NT2/D1 (cell line): Measurements from ENCODE around the gene KIF13A.

ENCODE experiments used
- DNase-seq: peaks from one replicate; pipeline ENCODE4 v3.0.0-alpha.2; 2011; ENCODE audit warnings: low read depth, low spot score
- H3K27me3 ChIP-seq: 2 replicates; pipeline ENCODE4 v1.6.0; 2011; ENCODE audit warnings: mild to moderate bottlenecking; ENCODE audit not compliant: insufficient read length, insufficient read depth
- H3K36me3 ChIP-seq: 2 replicates; pipeline ENCODE4 v1.6.1; 2011; ENCODE audit warnings: mild to moderate bottlenecking, low read length, mixed read lengths; ENCODE audit not compliant: insufficient read depth, insufficient read length
- H3K4me1 ChIP-seq: 2 replicates; pipeline ENCODE4 v1.5.1; 2011; ENCODE audit not compliant: insufficient read depth, insufficient read length
- H3K4me3 ChIP-seq: 2 replicates; pipeline ENCODE4 v1.5.1; 2011; ENCODE audit warnings: low read depth; ENCODE audit not compliant: insufficient read length
- H3K9ac ChIP-seq: 2 replicates; pipeline ENCODE4 v1.6.0; 2011; ENCODE audit warnings: low read depth; ENCODE audit not compliant: insufficient read length
- H3K9me3 ChIP-seq: 2 replicates; pipeline ENCODE4 v1.5.1; 2011; ENCODE audit warnings: mild to moderate bottlenecking, low read length; ENCODE audit not compliant: insufficient read depth
- SUZ12 ChIP-seq: IDR thresholded peaks from 2 replicates; pipeline ENCODE4 v1.6.1; 2011; ENCODE audit not compliant: insufficient read length, insufficient read depth; ENCODE audit errors: extremely low read depth
- YY1 ChIP-seq: IDR thresholded peaks from 2 replicates; pipeline ENCODE4 v1.6.1; 2011; ENCODE audit not compliant: insufficient read length, insufficient read depth
- ZNF274 ChIP-seq: IDR thresholded peaks from 2 replicates; pipeline ENCODE4 v1.6.1; 2011; ENCODE audit warnings: mild to moderate bottlenecking, low read depth, low read length

Gene KIF13A

GRCh38 chr6:17721671-17722070 lies 265.8 kb downstream of the KIF13A start:
- Histone ChIP-seq H3K36me3 (no peaks in the 10 kb centered on the region), H3K9ac (no peak overlapping the region), H3K4me3 (no peak overlapping the region), H3K27me3 (no peaks in the 10 kb centered on the region), H3K4me1 (no peaks in the 10 kb centered on the region), H3K9me3 (no peaks in the 10 kb centered on the region)
- no peak for DNase-seq
- TF ChIP-seq SUZ12 (no peak), ZNF274 (no peak), YY1 (no peak)

DNA sequence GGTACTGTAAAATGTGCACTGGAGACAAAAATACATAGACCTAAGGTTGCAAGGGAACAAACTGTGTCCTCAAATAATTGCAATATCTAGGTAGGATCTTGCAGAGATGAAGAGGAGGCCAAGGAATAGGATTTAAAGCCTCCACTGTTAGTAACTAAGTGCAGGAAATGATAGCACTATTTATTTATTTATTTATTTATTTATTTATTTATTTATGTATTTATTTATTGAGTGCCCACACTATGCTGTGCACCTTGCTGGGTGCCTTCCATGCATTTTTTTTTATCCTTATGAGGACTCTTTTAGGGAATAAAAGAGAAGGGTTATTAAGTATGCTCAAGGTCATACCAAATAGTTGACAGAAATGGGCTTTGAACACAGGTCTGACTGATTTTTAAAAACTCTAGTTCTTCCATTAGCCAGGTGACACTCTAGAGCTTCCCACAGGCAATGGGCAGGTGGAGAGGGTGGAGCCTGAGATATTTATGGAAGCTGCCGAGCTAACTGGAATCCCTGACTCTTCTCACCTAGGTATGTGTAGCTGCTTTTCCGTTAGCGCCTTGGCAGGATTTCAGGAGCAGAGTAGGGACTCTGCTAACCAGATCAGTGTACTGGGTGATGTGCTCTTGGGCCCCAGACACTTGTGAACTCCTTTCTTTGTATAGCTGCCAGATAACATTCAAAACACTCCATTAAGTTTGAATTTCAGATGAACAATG lies 268.0 kb downstream of the KIF13A start:
- no peaks in the 10 kb centered on the region for H3K4me1 ChIP-seq
- no peaks in the 10 kb centered on the region for H3K9me3 ChIP-seq
- DNase-seq = no peak
- H3K9ac ChIP-seq = no peak overlapping the region
- H3K36me3 ChIP-seq = no peaks in the 10 kb centered on the region
- TF ChIP-seq YY1 (no peak), ZNF274 (no peak), SUZ12 (no peak)
- no peak overlapping the region for H3K4me3 ChIP-seq
- H3K27me3 ChIP-seq = no peaks in the 10 kb centered on the region

DNA sequence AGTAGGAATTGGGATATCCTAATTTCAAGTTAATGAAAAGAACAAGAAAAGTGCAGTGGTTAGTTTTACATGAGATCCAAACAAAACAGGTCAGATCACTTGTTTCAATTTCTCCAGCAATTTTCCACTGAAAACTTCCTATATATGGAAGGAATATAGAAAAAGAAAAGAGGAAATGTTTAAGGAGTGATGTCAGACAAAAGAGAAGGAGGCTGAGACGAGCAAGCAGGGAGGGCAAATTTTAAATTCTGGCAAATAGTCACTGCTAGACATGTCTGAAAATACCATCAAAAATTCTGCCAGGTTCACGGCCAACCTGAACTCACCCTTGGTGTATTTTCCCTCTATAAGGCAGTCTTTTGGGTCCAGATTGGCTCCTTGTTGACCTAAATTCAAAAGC lies 271.2 kb downstream of the KIF13A start:
- Histone ChIP-seq H3K9me3 (no peaks in the 10 kb centered on the region), H3K9ac (no peak overlapping the region), H3K27me3 (no peaks in the 10 kb centered on the region), H3K4me3 (no peak overlapping the region), H3K4me1 (no peaks in the 10 kb centered on the region), H3K36me3 (no peaks in the 10 kb centered on the region)
- no peak for TF ChIP-seq SUZ12
- TF ChIP-seq YY1 = no peak
- TF ChIP-seq ZNF274 = no peak
- no peak for DNase-seq

GRCh38 chr6:17714879-17715851 lies 272.3 kb downstream of the KIF13A start:
- Histone ChIP-seq H3K4me1 (no peaks in the 10 kb centered on the region), H3K4me3 (no peak overlapping the region), H3K9ac (no peak overlapping the region), H3K27me3 (no peaks in the 10 kb centered on the region), H3K9me3 (no peaks in the 10 kb centered on the region), H3K36me3 (no peaks in the 10 kb centered on the region)
- DNase-seq = peak; percentile 3
- no peak for TF ChIP-seq YY1
- TF ChIP-seq ZNF274 = no peak
- TF ChIP-seq SUZ12 = no peak

- Histone ChIP-seq H3K27me3 (no peaks in the 10 kb centered on the region), H3K9ac (no peak overlapping the region), H3K4me1 (no peaks in the 10 kb centered on the region), H3K4me3 (no peak overlapping the region), H3K36me3 (no peaks in the 10 kb centered on the region), H3K9me3 (no peaks in the 10 kb centered on the region)
- TF ChIP-seq YY1 (no peak), SUZ12 (no peak)
- DNase-seq = no peak
These were observed 273.3 kb downstream of the KIF13A start for GRCh38 chr6:17714177-17714576.

DNA sequence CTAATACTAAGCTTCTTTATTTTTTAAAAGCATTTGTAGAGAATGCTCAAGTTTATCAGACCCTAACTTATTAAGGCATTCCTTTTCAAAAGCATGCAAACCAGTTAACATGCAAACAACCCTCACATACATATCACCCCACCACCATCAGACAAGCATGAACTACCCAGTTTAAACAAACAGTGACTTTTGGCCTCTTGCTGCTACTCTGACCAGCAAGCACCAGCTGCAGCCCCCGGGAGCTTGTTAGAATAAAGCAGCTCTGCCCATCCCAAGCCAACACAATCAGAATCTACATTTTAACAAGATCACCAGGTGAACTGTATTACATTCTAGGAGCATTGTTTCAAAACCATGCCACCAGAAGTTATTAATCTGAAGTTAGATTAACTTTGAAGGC lies 274.9 kb downstream of the KIF13A start:
- no peak overlapping the region for H3K4me3 ChIP-seq
- DNase-seq = no peak
- no peaks in the 10 kb centered on the region for H3K4me1 ChIP-seq
- TF ChIP-seq ZNF274 (no peak), YY1 (no peak), SUZ12 (no peak)
- H3K9ac ChIP-seq = no peak overlapping the region
- no peaks in the 10 kb centered on the region for H3K27me3 ChIP-seq
- H3K36me3 ChIP-seq = no peaks in the 10 kb centered on the region
- no peaks in the 10 kb centered on the region for H3K9me3 ChIP-seq

DNA sequence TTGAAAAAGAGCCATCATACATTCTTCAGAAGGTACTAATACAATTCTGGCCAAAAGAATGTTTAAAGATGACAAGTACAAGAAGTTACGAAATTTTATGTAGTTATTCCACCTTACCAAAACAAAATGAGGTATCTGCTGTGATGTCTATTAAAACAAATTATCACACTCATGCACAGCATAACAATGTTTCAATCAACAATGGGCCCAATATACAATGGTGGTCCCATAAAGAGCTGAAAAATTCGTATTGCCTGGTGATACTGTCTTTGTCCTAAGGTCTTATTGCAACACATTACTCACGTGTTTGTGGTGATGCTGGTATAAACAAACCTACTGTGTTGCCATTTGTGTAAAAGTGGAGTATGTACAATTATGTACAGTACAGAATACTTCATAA lies 277.1 kb downstream of the KIF13A start:
- H3K9ac ChIP-seq = no peak overlapping the region
- H3K9me3 ChIP-seq = no peaks in the 10 kb centered on the region
- no peak for TF ChIP-seq SUZ12
- TF ChIP-seq ZNF274 = no peak
- no peak for TF ChIP-seq YY1
- H3K4me1 ChIP-seq = no peaks in the 10 kb centered on the region
- DNase-seq = no peak
- no peaks in the 10 kb centered on the region for H3K27me3 ChIP-seq
- no peak overlapping the region for H3K4me3 ChIP-seq
- H3K36me3 ChIP-seq = no peaks in the 10 kb centered on the region
